ENCODE measurements around the gene ENAH.
A peak's percentile ranks its signal among the peaks of the same experiment; 100 is the strongest.
"Not testable (repeated sequence)": the region's sequence is repeated elsewhere in the genome, so short reads cannot be mapped to it uniquely, and the experiment has no call there.

Gene ENAH

GRCh38 chr1:225658041-225658440 lies 5.1 kb upstream of the ENAH start:
- Histone ChIP-seq H3K27ac (ENCODE audit: low read depth in 2 of 2, low read length in 2 of 2) (peak overlapping the region in 1 of 2 donors; percentile 31), H3K4me3 (ENCODE audit: low read length in 2 of 2) (no peak overlapping the region), H3K27me3 (ENCODE audit: control insufficient read depth in 2 of 2, insufficient read depth in 2 of 2, low read length in 2 of 2) (no peaks in the 10 kb centered on the region), H3K4me1 (ENCODE audit: control insufficient read depth in 2 of 2, insufficient read depth in 2 of 2, low read length in 2 of 2) (peaks cover 0 to 2% of the 10 kb centered on the region in 2 donors), H3K9me3 (ENCODE audit: control insufficient read depth in 2 of 2, low read length in 2 of 2) (no peaks in the 10 kb centered on the region), H3K9ac (ENCODE audit: low read depth in 1 of 2, low read length in 2 of 2) (no peak overlapping the region), H3K36me3 (ENCODE audit: control insufficient read depth in 2 of 2, insufficient read depth in 2 of 2, low read length in 2 of 2) (no peaks in the 10 kb centered on the region)

GRCh38 chr1:225657462-225657989 lies 4.6 kb upstream of the ENAH start:
- Histone ChIP-seq H3K9ac (ENCODE audit: low read depth in 1 of 2, low read length in 2 of 2) (no peak overlapping the region), H3K27me3 (ENCODE audit: control insufficient read depth in 2 of 2, insufficient read depth in 2 of 2, low read length in 2 of 2) (no peaks in the 10 kb centered on the region), H3K4me3 (ENCODE audit: low read length in 2 of 2) (no peak overlapping the region), H3K4me1 (ENCODE audit: control insufficient read depth in 2 of 2, insufficient read depth in 2 of 2, low read length in 2 of 2) (peaks cover 0 to 2% of the 10 kb centered on the region in 2 donors), H3K27ac (ENCODE audit: low read depth in 2 of 2, low read length in 2 of 2) (peak overlapping the region; percentile 10 to 31), H3K9me3 (ENCODE audit: control insufficient read depth in 2 of 2, low read length in 2 of 2) (no peaks in the 10 kb centered on the region), H3K36me3 (ENCODE audit: control insufficient read depth in 2 of 2, insufficient read depth in 2 of 2, low read length in 2 of 2) (no peaks in the 10 kb centered on the region)

DNA sequence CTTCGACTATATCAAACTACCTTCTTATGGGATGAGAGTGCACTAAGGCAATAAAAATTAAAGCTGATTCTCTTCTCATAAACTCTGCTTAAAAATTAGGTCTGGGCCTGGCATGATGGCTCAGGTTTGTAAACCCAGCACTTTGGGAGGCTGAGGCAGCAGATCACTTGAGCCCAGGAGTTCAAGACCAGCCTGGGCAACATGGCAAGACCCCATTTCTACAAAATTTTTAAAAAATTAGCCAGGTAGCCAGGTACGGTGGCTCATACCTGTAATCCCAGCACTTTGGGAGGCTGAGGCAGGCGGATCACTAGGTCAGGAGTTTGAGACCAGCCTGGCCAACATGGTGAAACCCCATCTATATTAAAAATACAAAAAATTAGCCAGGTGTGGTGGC lies 3.3 kb upstream of the ENAH start:
- H3K9me3 ChIP-seq (ENCODE audit: control insufficient read depth in 2 of 2, low read length in 2 of 2); H3K36me3 ChIP-seq (ENCODE audit: control insufficient read depth in 2 of 2, insufficient read depth in 2 of 2, low read length in 2 of 2); H3K4me3 ChIP-seq (ENCODE audit: low read length in 2 of 2); H3K9ac ChIP-seq (ENCODE audit: low read depth in 1 of 2, low read length in 2 of 2); H3K27me3 ChIP-seq (ENCODE audit: control insufficient read depth in 2 of 2, insufficient read depth in 2 of 2, low read length in 2 of 2): not testable (repeated sequence)
- Histone ChIP-seq H3K4me1 (ENCODE audit: control insufficient read depth in 2 of 2, insufficient read depth in 2 of 2, low read length in 2 of 2) (peaks cover 3 to 10% of the 10 kb centered on the region in 2 donors), H3K27ac (ENCODE audit: low read depth in 2 of 2, low read length in 2 of 2) (peak overlapping the region; percentile 29 to 35)

DNA sequence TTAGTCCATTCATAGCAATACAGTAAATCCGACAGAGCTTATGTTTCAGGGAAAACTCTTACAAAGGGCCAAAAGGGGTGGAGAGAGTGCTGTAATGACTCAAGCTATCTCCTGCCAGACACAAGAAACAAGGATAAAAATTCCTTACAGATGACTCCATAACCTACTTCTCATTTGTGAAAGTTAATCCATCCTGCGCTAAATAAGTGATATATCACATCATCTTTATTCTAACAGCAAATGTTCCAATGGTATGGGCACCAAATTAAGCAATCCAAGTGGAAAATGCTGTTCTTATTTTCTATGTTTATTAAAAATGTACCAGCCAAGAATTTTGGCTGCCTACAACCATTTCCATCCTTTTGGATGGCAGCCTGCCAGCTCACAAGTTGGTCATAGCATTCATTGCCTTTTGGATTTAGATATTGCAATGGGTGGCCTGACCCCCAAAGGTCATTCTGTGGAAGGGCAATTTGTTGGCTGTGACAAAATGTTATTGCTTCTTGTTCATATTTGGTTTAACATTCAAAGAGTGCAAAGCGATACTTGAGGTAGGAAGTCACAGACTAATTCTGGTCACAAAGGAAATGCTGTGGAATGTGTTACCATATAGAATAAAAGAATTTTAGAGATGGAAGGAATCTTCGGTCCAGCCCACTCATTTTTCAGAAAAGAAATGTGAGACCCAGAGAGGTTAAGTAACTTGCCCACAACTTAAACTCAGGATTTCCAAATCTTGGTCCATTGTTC lies 2.8 kb upstream of the ENAH start:
- Histone ChIP-seq H3K4me3 (ENCODE audit: low read length in 2 of 2) (no peak overlapping the region), H3K9ac (ENCODE audit: low read depth in 1 of 2, low read length in 2 of 2) (no peak overlapping the region), H3K27ac (ENCODE audit: low read depth in 2 of 2, low read length in 2 of 2) (peak overlapping the region; percentile 29 to 48), H3K9me3 (ENCODE audit: control insufficient read depth in 2 of 2, low read length in 2 of 2) (no peaks in the 10 kb centered on the region), H3K36me3 (ENCODE audit: control insufficient read depth in 2 of 2, insufficient read depth in 2 of 2, low read length in 2 of 2) (no peaks in the 10 kb centered on the region), H3K4me1 (ENCODE audit: control insufficient read depth in 2 of 2, insufficient read depth in 2 of 2, low read length in 2 of 2) (peaks cover 3 to 11% of the 10 kb centered on the region in 2 donors), H3K27me3 (ENCODE audit: control insufficient read depth in 2 of 2, insufficient read depth in 2 of 2, low read length in 2 of 2) (peaks cover 0 to 2% of the 10 kb centered on the region in 2 donors)

DNA sequence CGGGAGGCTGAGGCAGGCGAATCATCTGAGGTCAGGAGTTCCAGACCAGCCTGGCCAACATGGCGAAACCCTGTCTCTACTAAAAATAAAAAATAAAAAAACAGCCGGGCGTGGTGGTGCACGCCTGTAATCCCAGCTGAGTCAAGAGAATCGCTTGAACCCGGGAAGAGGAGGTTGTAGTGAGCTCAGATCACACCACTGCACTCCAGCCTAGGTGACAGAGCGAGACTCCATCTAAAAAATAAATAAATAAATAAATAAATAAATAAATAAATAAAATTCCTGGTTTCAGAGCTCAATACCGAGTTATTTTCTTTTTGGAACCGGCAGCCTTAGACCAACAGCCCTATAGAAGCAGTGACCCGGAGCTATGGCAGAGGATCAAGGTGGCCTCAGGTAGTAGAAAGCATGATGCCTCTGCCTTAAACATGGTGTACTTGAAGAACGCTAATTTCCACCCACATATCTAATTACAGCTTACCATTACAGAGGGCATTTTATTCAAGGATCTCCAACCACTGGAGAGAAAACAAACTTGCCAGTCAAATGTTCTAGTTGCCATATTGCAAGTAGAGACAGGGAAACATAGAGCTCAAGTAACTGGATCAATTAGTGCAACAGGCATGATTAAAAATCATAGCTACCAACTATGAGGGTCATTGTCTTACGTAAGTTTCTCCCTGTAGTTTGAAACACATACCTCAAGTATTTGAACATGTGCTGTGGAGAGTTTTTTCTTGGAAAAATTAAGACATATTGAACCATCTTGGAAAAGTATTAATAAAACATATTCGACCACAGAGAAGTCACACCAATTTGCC lies 2.0 kb upstream of the ENAH start:
- H3K4me1 ChIP-seq (ENCODE audit: control insufficient read depth in 2 of 2, insufficient read depth in 2 of 2, low read length in 2 of 2): peaks cover 3 to 11% of the 10 kb centered on the region in 2 donors
- no peaks in the 10 kb centered on the region for H3K36me3 ChIP-seq (ENCODE audit: control insufficient read depth in 2 of 2, insufficient read depth in 2 of 2, low read length in 2 of 2)
- H3K9ac ChIP-seq (ENCODE audit: low read depth in 1 of 2, low read length in 2 of 2): no peak overlapping the region
- H3K27me3 ChIP-seq (ENCODE audit: control insufficient read depth in 2 of 2, insufficient read depth in 2 of 2, low read length in 2 of 2): peaks cover 0 to 2% of the 10 kb centered on the region in 2 donors
- H3K9me3 ChIP-seq (ENCODE audit: control insufficient read depth in 2 of 2, low read length in 2 of 2): no peaks in the 10 kb centered on the region
- H3K27ac ChIP-seq (ENCODE audit: low read depth in 2 of 2, low read length in 2 of 2): peak overlapping the region; percentile 89 to 93
- no peak overlapping the region for H3K4me3 ChIP-seq (ENCODE audit: low read length in 2 of 2)

- H3K4me3 ChIP-seq (ENCODE audit: low read length in 2 of 2): peak overlapping the region in 1 of 2 donors; percentile 73
- H3K36me3 ChIP-seq (ENCODE audit: control insufficient read depth in 2 of 2, insufficient read depth in 2 of 2, low read length in 2 of 2): no peaks in the 10 kb centered on the region
- H3K4me1 ChIP-seq (ENCODE audit: control insufficient read depth in 2 of 2, insufficient read depth in 2 of 2, low read length in 2 of 2): peaks cover 3 to 11% of the 10 kb centered on the region in 2 donors
- H3K27ac ChIP-seq (ENCODE audit: low read depth in 2 of 2, low read length in 2 of 2): peak overlapping the region; percentile 89 to 93
- peaks cover 0 to 2% of the 10 kb centered on the region in 2 donors for H3K27me3 ChIP-seq (ENCODE audit: control insufficient read depth in 2 of 2, insufficient read depth in 2 of 2, low read length in 2 of 2)
- H3K9me3 ChIP-seq (ENCODE audit: control insufficient read depth in 2 of 2, low read length in 2 of 2): no peaks in the 10 kb centered on the region
- peak overlapping the region in 1 of 2 donors; percentile 93 for H3K9ac ChIP-seq (ENCODE audit: low read depth in 1 of 2, low read length in 2 of 2)
These were observed 1.3 kb upstream of the ENAH start for GRCh38 chr1:225654277-225654597.

DNA sequence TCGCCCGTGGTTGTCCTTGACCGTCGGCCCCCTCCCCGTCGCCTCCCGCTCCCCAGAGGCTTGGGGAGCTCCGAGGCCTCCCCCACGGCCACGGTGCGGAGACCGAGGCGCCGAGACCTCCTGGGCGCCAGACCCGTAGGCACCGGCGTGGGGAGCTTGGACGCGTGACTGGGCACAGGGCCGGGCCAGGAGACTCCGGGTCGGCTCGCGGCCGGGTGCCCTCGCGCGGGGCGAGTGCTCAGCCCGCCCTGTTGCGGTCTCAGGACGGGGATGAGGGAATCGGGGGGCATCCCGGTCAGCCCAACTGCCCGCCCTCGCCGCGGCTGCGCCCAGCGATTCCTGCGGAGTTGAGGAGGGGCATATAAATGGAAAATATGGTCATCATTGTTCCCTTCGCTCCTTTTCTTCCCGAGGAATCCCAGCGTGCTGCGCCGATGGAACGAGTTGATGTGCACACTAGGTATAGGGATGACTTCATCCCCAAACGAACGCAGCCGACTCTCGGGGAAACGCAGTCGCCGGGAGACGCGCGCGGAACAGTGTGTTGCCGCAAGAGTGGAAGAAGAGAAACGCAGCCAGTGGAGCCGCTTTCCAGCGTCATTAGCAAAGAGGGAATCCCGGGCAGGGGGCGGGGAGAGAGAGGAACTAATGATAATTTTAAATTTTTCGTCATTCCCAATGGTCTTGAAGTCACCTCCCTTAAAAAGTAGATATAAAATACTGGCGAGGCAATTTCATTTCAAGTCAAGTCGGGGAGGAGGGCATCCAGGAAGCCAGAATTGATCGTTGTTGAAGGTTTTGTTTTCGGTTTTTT lies 747 bp upstream of the ENAH start:
- Histone ChIP-seq H3K36me3 (ENCODE audit: control insufficient read depth in 2 of 2, insufficient read depth in 2 of 2, low read length in 2 of 2) (no peaks in the 10 kb centered on the region), H3K27ac (ENCODE audit: low read depth in 2 of 2, low read length in 2 of 2) (peak overlapping the region; percentile 89 to 93), H3K9me3 (ENCODE audit: control insufficient read depth in 2 of 2, low read length in 2 of 2) (no peaks in the 10 kb centered on the region), H3K9ac (ENCODE audit: low read depth in 1 of 2, low read length in 2 of 2) (peak overlapping the region; percentile 77 to 93), H3K27me3 (ENCODE audit: control insufficient read depth in 2 of 2, insufficient read depth in 2 of 2, low read length in 2 of 2) (peaks cover 0 to 2% of the 10 kb centered on the region in 2 donors), H3K4me1 (ENCODE audit: control insufficient read depth in 2 of 2, insufficient read depth in 2 of 2, low read length in 2 of 2) (peaks cover 3 to 11% of the 10 kb centered on the region in 2 donors), H3K4me3 (ENCODE audit: low read length in 2 of 2) (peak overlapping the region; percentile 73 to 80)

- Histone ChIP-seq H3K4me3 (ENCODE audit: low read length in 2 of 2) (peak overlapping the region; percentile 86 to 92), H3K9ac (ENCODE audit: low read depth in 1 of 2, low read length in 2 of 2) (peak overlapping the region; percentile 84 to 92), H3K27ac (ENCODE audit: low read depth in 2 of 2, low read length in 2 of 2) (peak overlapping the region; percentile 71 to 77), H3K27me3 (ENCODE audit: control insufficient read depth in 2 of 2, insufficient read depth in 2 of 2, low read length in 2 of 2) (peaks cover 0 to 2% of the 10 kb centered on the region in 2 donors), H3K4me1 (ENCODE audit: control insufficient read depth in 2 of 2, insufficient read depth in 2 of 2, low read length in 2 of 2) (peaks cover 3 to 11% of the 10 kb centered on the region in 2 donors), H3K36me3 (ENCODE audit: control insufficient read depth in 2 of 2, insufficient read depth in 2 of 2, low read length in 2 of 2) (no peaks in the 10 kb centered on the region), H3K9me3 (ENCODE audit: control insufficient read depth in 2 of 2, low read length in 2 of 2) (no peaks in the 10 kb centered on the region)
These were observed 823 bp downstream of the ENAH start for GRCh38 chr1:225651872-225652728.

- H3K4me1 ChIP-seq (ENCODE audit: control insufficient read depth in 2 of 2, insufficient read depth in 2 of 2, low read length in 2 of 2): peaks cover 3 to 11% of the 10 kb centered on the region in 2 donors
- H3K9me3 ChIP-seq (ENCODE audit: control insufficient read depth in 2 of 2, low read length in 2 of 2): no peaks in the 10 kb centered on the region
- H3K27ac ChIP-seq (ENCODE audit: low read depth in 2 of 2, low read length in 2 of 2): peak overlapping the region in 1 of 2 donors; percentile 71
- H3K9ac ChIP-seq (ENCODE audit: low read depth in 1 of 2, low read length in 2 of 2): peak overlapping the region in 1 of 2 donors; percentile 92
- H3K27me3 ChIP-seq (ENCODE audit: control insufficient read depth in 2 of 2, insufficient read depth in 2 of 2, low read length in 2 of 2): peaks cover 0 to 2% of the 10 kb centered on the region in 2 donors
- peak overlapping the region; percentile 86 to 92 for H3K4me3 ChIP-seq (ENCODE audit: low read length in 2 of 2)
- no peaks in the 10 kb centered on the region for H3K36me3 ChIP-seq (ENCODE audit: control insufficient read depth in 2 of 2, insufficient read depth in 2 of 2, low read length in 2 of 2)
These were observed 1.5 kb downstream of the ENAH start for GRCh38 chr1:225651376-225651871.
